Upper lobe of left lung (tissue), 4 donors: ENCODE measurements around the gene HESX1.

Source experiments
- CTCF ChIP-seq, 6 experiments: fragments of 450-650 bp in 4 of 6; fragments of 200-600 bp in 2 of 6; sonication (generic) in 2 of 6; IDR thresholded peaks; one replicate each; pipeline ENCODE4 v1.5.1; 2016 to 2019; ENCODE audit warnings: antibody characterized with exemption in 6 of 6
- POLR2A ChIP-seq, 4 donors: fragments of 450-650 bp; IDR thresholded peaks; one replicate each; pipeline ENCODE4 v1.5.1; 2016 to 2017; ENCODE audit warnings: antibody characterized with exemption in 4 of 4, mild to moderate bottlenecking in 2 of 4
- POLR2AphosphoS5 ChIP-seq, 2 donors: sonication (generic); formaldehyde crosslinking; IDR thresholded peaks; one replicate each; pipeline ENCODE4 v1.5.1; 2017; ENCODE audit warnings: antibody characterized with exemption in 2 of 2

- TF ChIP-seq POLR2AphosphoS5 (IDR thresholded peaks at IDR 0.05) = no peak
- TF ChIP-seq CTCF (IDR thresholded peaks at IDR 0.05) = no peak
- no peak for TF ChIP-seq POLR2A (IDR thresholded peaks at IDR 0.05)
These were observed 25.1 kb upstream of the HESX1 start for GRCh38 chr3:57224856-57225255.
